HL-60 (cell line): Measurements from ENCODE around the gene ATP1A4.

Source experiments
- CTCF ChIP-seq: IDR thresholded peaks from one replicate; pipeline ENCODE4 v1.5.1; 2011; ENCODE audit warnings: low read length, control low read depth, inconsistent platforms; ENCODE audit not compliant: insufficient read depth
- POLR2AphosphoS5 ChIP-seq: IDR thresholded peaks from 2 replicates; pipeline ENCODE4 v1.6.1; 2012; ENCODE audit warnings: low read depth
- REST ChIP-seq: IDR thresholded peaks from 2 replicates; pipeline ENCODE4 v1.6.1; 2012; ENCODE audit warnings: low read depth; ENCODE audit not compliant: insufficient replicate concordance
- SPI1 ChIP-seq: IDR thresholded peaks from 2 replicates; pipeline ENCODE4 v1.6.1; 2012; ENCODE audit warnings: low read depth, mild to moderate bottlenecking, borderline replicate concordance

GRCh38 chr1:160200786-160201185 is 49.4 kb downstream of the ATP1A4 start:
- TF ChIP-seq POLR2AphosphoS5: no peak
- TF ChIP-seq CTCF: no peak
- no peak for TF ChIP-seq REST
- no peak; the same call in 1 of the 2 replicates for TF ChIP-seq SPI1
